Measurements from ENCODE around the gene LCN9. TPM values are rescaled to one million over a fixed set of nuclear protein-coding genes. Genes with fewer than 3 reads are reported as not detected.
"Not testable (repeated sequence)": the region's sequence is repeated elsewhere in the genome, so short reads cannot be mapped to it uniquely, and the experiment has no call there.

Gene LCN9
- total RNA-seq, 4 donors from 2014 or later, result 1.4 TPM; not detected in 3

DNA sequence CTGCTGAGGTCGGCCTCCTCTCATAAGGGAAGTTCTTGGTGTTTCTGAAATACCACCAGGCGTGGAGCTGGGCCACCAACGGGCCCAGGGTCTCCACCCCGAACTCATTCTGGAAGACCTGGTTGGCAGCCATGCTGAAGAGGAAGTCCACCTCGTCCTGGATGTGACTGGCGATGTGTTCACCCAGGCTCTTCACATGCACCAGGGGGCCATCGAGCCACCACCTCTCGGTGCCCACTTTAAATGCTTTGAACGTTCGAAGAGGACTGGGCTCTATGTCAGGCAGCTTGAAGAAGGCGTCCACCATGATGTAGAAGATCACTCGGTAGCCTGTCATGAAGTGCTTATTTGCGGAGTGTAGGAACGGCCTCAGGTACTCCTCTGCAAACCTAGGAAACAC lies 38.8 kb upstream of the LCN9 start:
- DNase-seq (ENCODE audit: low spot score) (no peak), ATAC-seq (ENCODE audit: low FRiP score) (no peak)
- TF ChIP-seq, protein P1, sequence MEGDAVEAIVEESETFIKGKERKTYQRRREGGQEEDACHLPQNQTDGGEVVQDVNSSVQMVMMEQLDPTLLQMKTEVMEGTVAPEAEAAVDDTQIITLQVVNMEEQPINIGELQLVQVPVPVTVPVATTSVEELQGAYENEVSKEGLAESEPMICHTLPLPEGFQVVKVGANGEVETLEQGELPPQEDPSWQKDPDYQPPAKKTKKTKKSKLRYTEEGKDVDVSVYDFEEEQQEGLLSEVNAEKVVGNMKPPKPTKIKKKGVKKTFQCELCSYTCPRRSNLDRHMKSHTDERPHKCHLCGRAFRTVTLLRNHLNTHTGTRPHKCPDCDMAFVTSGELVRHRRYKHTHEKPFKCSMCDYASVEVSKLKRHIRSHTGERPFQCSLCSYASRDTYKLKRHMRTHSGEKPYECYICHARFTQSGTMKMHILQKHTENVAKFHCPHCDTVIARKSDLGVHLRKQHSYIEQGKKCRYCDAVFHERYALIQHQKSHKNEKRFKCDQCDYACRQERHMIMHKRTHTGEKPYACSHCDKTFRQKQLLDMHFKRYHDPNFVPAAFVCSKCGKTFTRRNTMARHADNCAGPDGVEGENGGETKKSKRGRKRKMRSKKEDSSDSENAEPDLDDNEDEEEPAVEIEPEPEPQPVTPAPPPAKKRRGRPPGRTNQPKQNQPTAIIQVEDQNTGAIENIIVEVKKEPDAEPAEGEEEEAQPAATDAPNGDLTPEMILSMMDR (IDR thresholded peaks at IDR 0.05), result no peak

DNA sequence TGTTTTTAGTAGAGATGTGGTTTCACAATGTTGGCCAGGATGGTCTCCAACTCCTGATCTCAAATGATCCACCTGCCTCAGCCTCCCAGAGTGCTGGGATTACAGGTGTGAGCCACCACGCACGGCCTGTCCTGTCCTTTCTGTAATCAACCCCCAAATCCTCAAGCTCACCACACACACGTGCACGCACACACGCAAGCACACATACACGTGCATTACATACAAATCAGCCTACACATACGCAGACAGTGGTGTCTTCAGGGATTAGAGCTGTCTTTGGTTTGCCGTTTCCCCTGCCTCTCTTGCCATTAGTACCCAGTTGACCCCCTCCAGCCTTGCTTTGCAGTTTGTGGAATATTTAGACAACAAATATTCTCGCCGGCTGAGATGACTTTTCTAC lies 30.3 kb upstream of the LCN9 start:
- TF ChIP-seq, protein P1 (IDR thresholded peaks at IDR 0.05), result no peak
- ATAC-seq (ENCODE audit: low FRiP score), result no peak
- no peak for DNase-seq (ENCODE audit: low spot score)

DNA sequence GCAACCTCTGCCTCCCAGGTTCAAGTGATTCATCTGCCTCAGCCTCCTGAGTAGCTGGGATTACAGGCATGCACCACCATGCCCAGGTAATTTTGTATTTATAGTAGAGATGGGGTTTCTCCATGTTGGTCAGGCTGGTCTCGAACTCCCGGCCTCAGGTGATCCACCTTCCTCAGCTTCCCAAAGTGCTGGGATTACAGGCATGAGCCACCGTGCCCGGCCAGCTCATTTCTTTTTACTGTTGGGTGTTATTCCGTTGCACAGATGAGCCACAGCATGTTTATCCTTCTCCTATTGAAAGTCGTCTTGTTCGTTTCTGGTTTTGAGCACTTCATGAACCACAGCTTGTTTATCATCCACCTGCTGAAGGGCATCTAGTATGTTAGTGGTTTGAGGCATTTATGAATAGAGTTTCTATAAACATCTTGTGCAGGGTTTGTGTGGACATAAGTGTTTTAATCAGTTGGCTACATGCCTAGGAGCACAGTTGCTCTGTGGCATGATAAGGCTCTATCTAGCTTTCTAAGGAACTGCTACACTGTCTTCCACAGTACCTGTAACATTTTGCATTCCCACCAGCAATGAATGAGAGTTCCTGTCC lies 26.1 kb upstream of the LCN9 start:
- not testable (repeated sequence) for DNase-seq (ENCODE audit: low spot score)

DNA sequence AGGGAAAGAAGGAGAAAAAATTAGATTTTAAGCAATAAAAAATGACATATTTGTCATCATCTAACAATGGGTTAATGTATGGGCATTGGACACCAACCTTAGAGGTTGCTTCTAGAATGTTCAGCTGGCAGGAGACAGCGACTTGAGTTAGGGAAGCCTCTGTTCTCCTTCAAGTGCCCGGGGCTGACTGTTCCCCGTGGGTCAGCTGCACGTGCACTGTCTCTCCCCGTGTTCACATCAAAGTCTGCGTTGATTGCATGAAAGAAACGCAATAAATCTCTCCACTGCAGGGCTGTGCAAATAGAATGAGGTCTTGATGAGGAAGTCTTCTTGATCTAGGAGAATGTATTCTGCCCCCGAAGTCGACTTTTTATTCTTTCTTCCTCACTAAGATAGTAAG lies 23.9 kb upstream of the LCN9 start, which contains the start of gene GLT6D1:
GLT6D1 (minus strand) TSS at position 345 of the 400 bp plus-strand sequence. CDS start 353 bp downstream, outside the sequence.
- TF ChIP-seq, protein P1 (IDR thresholded peaks at IDR 0.05), result no peak
- no peak for DNase-seq (ENCODE audit: low spot score)
- ATAC-seq (ENCODE audit: low FRiP score), result no peak

More for the DNA sequence above, 26.1 kb upstream of the LCN9 start:
- not testable (repeated sequence) for ATAC-seq (ENCODE audit: low FRiP score)

DNA sequence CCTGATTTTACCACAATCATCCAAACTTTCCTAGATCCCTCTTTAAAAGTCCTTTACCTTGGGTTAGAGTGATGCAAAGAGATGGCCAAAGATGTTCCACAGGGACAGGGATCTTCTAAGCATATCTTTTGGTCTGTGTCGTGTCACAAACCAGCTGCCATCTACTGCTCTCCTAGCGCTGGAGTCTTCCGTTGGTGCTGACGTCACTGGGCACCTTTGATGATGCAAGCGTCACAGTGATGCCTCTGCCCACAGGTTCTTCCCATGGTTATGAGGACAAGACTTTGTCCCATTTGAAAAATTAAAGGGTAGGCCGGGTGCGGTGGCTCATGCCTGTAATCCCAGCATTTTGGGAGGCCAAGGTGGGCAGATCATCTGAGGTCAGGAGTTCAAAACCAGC lies 22.1 kb upstream of the LCN9 start:
- DNase-seq (ENCODE audit: low spot score) (no peak), ATAC-seq (ENCODE audit: low FRiP score) (no peak)
- TF ChIP-seq, protein P1 (IDR thresholded peaks at IDR 0.05), result no peak

DNA sequence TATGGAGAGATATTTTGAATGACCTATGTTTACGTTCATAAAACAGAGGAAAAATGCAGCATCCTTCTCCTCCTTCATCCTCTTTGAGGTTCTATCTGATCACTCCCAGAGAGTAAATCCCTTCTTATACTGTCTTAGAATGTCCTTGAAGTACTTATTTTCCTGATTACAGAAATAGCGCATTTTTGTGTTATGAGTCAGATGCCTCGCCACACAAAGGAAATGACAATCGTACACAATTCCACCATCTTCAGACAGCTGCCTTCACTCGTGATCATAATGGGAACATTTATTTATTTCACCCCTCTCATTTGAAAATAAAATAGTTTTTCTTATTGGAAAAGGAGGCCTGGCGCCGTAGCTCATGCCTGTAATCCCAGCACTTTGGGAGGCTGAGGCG lies 21.4 kb upstream of the LCN9 start:
- no peak for ATAC-seq (ENCODE audit: low FRiP score)
- TF ChIP-seq, protein P1 (IDR thresholded peaks at IDR 0.05), result no peak
- DNase-seq (ENCODE audit: low spot score), result no peak

DNA sequence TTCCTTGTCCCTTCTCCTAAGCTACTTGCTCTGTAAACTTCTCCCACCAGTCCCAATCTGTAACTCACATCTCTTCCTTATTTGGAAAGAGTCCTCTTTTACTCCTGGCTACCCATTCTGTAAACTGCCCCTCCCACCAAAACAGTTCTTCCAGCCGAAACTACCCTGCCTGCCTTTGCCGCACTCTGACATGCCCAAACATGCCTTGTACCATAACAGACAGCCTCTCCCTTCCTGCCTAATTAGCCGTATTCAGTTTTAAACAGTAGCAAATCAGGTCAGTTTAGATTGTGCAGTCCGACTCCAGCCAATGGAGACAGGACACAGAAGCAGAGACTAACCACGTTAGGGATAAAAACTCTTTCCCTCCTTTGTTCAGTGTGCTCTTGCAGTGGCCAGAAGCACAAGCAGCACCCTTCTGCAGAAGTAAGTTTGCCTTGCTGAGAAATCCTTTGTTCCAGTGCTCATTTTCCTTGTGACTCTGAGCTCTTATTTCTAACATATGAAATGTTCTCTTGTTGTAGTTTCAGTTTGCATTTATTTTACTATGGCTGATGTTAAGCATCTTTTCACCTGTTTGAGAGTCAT lies 18.4 kb upstream of the LCN9 start:
- ATAC-seq (ENCODE audit: low FRiP score) (no peak), DNase-seq (ENCODE audit: low spot score) (no peak)
- TF ChIP-seq, protein P1 (IDR thresholded peaks at IDR 0.05), result no peak
